ENCODE measurements around the gene NSFL1C.

GRCh38 chr20:1484438-1485116 lies 17.9 kb upstream of the NSFL1C start:
- TF ChIP-seq REST (IDR thresholded peaks at IDR 0.05; ENCODE audit: insufficient read depth in 1 of 2, low read depth in 2 of 2, low read length in 1 of 2) = no peak
- no peak for TF ChIP-seq CTCF (IDR thresholded peaks at IDR 0.05)

All from Panc1 (cell line).